Activated CD8-positive, alpha-beta memory T cell treated with anti-CD3 and anti-CD28 coated beads for 36 hours (primary cell): ENCODE measurements around the gene CXXC5. TPM values are rescaled to one million over a fixed set of nuclear protein-coding genes. Genes with fewer than 3 reads are reported as not detected.

ENCODE experiments used
- CTCF ChIA-PET: fragments of 350-600 bp; sonication (Branson Sonifier 250); formaldehyde crosslinking; loops from one replicate; lab custom pipeline; 2021; ENCODE audit warnings: antibody characterized with exemption; lab: Charles Lee
- POLR2A ChIA-PET: fragments of 350-600 bp; sonication (Branson Sonifier 250); formaldehyde crosslinking; loops from one replicate; lab custom pipeline; 2021; ENCODE audit warnings: antibody characterized with exemption; lab: Charles Lee
- total RNA-seq, 2 experiments: library from RNA; stranded (reverse); gene quantifications; one replicate each; pipeline ENCODE4 v1.2.3, GENCODE V29; 2021

CXXC5 gene
- total RNA-seq, 2 experiments from 2014 or later, result 2.7 TPM

GRCh38 chr5:139668064-139668880 lies 20.1 kb downstream of the CXXC5 start:
- POLR2A ChIA-PET, result interaction anchor here (0.6 to 1.0 kb wide), 3 partner anchors 18 to 57 kb away, joined by 3 to 6 read pairs (median 5); partner anchors contain the start of gene CXXC5
- CTCF ChIA-PET, result interaction anchor here (0.9 to 2.2 kb wide), 6 partner anchors 9 to 121 kb away, joined by 3 to 6 read pairs (median 4); no protein-coding TSS in a partner anchor

GRCh38 chr5:139668924-139669661 lies 20.9 kb downstream of the CXXC5 start:
- CTCF ChIA-PET, result interaction anchor here (1.0 to 1.9 kb wide), 5 partner anchors 8 to 97 kb away, joined by 3 to 8 read pairs (median 6); no protein-coding TSS in a partner anchor
- POLR2A ChIA-PET, result interaction anchor here (0.6 to 2.5 kb wide), 5 partner anchors 19 to 108 kb away, joined by 3 to 7 read pairs (median 5); partner anchors contain the start of genes CXXC5 and UBE2D2

GRCh38 chr5:139669662-139670368 lies 21.7 kb downstream of the CXXC5 start:
- ChIA-PET CTCF (interaction anchor here (0.8 to 2.3 kb wide), 7 partner anchors 8 to 96 kb away, joined by 3 to 10 read pairs (median 6); no protein-coding TSS in a partner anchor), POLR2A (interaction anchor here (0.7 to 2.5 kb wide), 6 partner anchors 19 to 108 kb away, joined by 3 to 7 read pairs (median 4); partner anchors contain the start of gene UBE2D2)

GRCh38 chr5:139670369-139671095 lies 22.4 kb downstream of the CXXC5 start:
- ChIA-PET POLR2A (interaction anchor here (0.5 to 2.5 kb wide), 6 partner anchors 33 to 212 kb away, joined by 3 to 7 read pairs (median 4); partner anchors contain the start of gene UBE2D2), CTCF (interaction anchor here (0.8 to 2.3 kb wide), 9 partner anchors 11 to 95 kb away, joined by 3 to 10 read pairs (median 4); partner anchors contain the start of gene CXXC5)

- ChIA-PET POLR2A (interaction anchor here (0.5 to 2.5 kb wide), 2 partner anchors 34 to 213 kb away, joined by 3 to 7 read pairs; no protein-coding TSS in a partner anchor), CTCF (interaction anchor here (1.0 to 2.3 kb wide), 7 partner anchors 23 to 95 kb away, joined by 3 to 10 read pairs (median 4); partner anchors contain the start of gene CXXC5)
These were observed 23.1 kb downstream of the CXXC5 start for GRCh38 chr5:139671096-139671841.

- ChIA-PET CTCF (interaction anchor here (0.8 to 1.6 kb wide), 3 partner anchors 9 to 108 kb away, joined by 3 to 4 read pairs (median 3); no protein-coding TSS in a partner anchor), POLR2A (no interaction called here)
These were observed 27.1 kb downstream of the CXXC5 start for GRCh38 chr5:139675213-139675612.

- POLR2A ChIA-PET, result no interaction called here
- CTCF ChIA-PET, result interaction anchor here (0.8 to 1.6 kb wide), 3 partner anchors 10 to 108 kb away, joined by 3 to 4 read pairs (median 3); no protein-coding TSS in a partner anchor
These were observed 27.7 kb downstream of the CXXC5 start for GRCh38 chr5:139675825-139676224.

GRCh38 chr5:139676406-139676805 lies 28.3 kb downstream of the CXXC5 start:
- ChIA-PET POLR2A (no interaction called here), CTCF (interaction anchor here (1.0 kb wide), 1 partner anchor 109 kb away, joined by 3 read pairs; no protein-coding TSS in a partner anchor)

- POLR2A ChIA-PET, result no interaction called here
- CTCF ChIA-PET, result interaction anchor here (1.5 kb wide), 1 partner anchor 8 kb away, joined by 4 read pairs; no protein-coding TSS in a partner anchor
These were observed 29.0 kb downstream of the CXXC5 start for GRCh38 chr5:139676951-139677735.

- ChIA-PET CTCF (interaction anchor here (1.1 to 1.5 kb wide), 2 partner anchors 9 to 88 kb away, joined by 4 read pairs; no protein-coding TSS in a partner anchor), POLR2A (no interaction called here)
These were observed 29.8 kb downstream of the CXXC5 start for GRCh38 chr5:139677736-139678613.

- CTCF ChIA-PET, result interaction anchor here (1.1 kb wide), 1 partner anchor 86 kb away, joined by 4 read pairs; no protein-coding TSS in a partner anchor
These were observed 30.9 kb downstream of the CXXC5 start for GRCh38 chr5:139678751-139679750.

GRCh38 chr5:139680368-139681111 lies 32.4 kb downstream of the CXXC5 start:
- POLR2A ChIA-PET, result no interaction called here
- CTCF ChIA-PET, result no interaction called here

More at GRCh38 chr5:139678751-139679750, 30.9 kb downstream of the CXXC5 start:
- POLR2A ChIA-PET, result no interaction called here

GRCh38 chr5:139681112-139681458 lies 32.9 kb downstream of the CXXC5 start:
- ChIA-PET CTCF (interaction anchor here (1.5 kb wide), 1 partner anchor 84 kb away, joined by 5 read pairs; no protein-coding TSS in a partner anchor), POLR2A (no interaction called here)
